Fibroblast of pulmonary artery (primary cell): Measurements from ENCODE around the gene CRYBG3.

Source experiments
- DNase-seq: peaks from one replicate; pipeline ENCODE4 v3.0.0-alpha.2; 2010; ENCODE audit warnings: low read depth
- H3K4me3 ChIP-seq: replicated peaks from 2 replicates; pipeline ENCODE4 v1.5.1; 2011; ENCODE audit warnings: low read depth, mild to moderate bottlenecking, control low read depth, low read length, moderate library complexity
- TF ChIP-seq, protein P1 (sequence below): IDR thresholded peaks from 2 replicates; pipeline ENCODE4 v1.5.1; 2011; ENCODE audit warnings: mild to moderate bottlenecking, control low read depth, low read length, inconsistent platforms; ENCODE audit errors: missing control alignments

Gene CRYBG3

DNA sequence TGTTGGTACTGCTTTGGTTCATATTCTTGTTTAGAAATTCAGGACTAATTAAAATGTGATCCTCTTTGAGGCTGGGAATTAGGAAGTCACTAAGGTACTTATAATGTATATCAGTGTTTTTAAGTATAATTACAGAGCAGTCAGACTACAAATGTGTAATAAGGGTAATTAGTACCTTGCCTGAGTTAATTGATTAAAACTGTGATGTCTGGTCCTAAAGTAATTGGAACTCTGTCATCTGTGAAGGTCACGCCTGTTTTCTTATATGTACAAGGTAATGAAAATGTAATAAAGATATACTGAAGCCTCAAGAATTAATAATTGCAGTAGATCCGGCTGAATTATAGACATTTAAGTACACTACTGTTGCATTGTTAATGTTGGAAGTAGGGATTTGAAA is 117.6 kb downstream of the CRYBG3 start:
- no peak for DNase-seq
- TF ChIP-seq, protein P1, sequence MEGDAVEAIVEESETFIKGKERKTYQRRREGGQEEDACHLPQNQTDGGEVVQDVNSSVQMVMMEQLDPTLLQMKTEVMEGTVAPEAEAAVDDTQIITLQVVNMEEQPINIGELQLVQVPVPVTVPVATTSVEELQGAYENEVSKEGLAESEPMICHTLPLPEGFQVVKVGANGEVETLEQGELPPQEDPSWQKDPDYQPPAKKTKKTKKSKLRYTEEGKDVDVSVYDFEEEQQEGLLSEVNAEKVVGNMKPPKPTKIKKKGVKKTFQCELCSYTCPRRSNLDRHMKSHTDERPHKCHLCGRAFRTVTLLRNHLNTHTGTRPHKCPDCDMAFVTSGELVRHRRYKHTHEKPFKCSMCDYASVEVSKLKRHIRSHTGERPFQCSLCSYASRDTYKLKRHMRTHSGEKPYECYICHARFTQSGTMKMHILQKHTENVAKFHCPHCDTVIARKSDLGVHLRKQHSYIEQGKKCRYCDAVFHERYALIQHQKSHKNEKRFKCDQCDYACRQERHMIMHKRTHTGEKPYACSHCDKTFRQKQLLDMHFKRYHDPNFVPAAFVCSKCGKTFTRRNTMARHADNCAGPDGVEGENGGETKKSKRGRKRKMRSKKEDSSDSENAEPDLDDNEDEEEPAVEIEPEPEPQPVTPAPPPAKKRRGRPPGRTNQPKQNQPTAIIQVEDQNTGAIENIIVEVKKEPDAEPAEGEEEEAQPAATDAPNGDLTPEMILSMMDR, result no peak
- H3K4me3 ChIP-seq, result no peak overlapping the region

DNA sequence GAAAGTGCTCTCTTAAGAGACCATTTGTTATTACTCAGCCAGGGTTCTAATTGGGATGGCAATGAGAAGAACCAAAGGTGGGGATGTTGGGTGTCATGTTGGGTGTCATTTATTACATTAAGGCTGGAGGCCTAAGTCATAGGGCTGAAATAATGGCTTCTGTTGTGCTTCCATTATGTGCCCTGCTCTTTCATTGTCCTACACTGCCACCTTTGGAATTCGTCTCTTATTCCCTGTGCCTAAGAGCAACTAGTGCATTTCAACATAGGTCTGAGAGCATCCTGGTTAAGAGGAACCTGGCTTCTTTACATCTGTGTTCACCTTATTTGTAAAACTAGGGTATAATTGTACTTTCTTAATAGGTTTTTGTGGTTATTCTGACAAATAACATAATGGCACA is 118.2 kb downstream of the CRYBG3 start:
- no peak overlapping the region for H3K4me3 ChIP-seq
- TF ChIP-seq, protein P1, result no peak
- DNase-seq, result peak; percentile 26

DNA sequence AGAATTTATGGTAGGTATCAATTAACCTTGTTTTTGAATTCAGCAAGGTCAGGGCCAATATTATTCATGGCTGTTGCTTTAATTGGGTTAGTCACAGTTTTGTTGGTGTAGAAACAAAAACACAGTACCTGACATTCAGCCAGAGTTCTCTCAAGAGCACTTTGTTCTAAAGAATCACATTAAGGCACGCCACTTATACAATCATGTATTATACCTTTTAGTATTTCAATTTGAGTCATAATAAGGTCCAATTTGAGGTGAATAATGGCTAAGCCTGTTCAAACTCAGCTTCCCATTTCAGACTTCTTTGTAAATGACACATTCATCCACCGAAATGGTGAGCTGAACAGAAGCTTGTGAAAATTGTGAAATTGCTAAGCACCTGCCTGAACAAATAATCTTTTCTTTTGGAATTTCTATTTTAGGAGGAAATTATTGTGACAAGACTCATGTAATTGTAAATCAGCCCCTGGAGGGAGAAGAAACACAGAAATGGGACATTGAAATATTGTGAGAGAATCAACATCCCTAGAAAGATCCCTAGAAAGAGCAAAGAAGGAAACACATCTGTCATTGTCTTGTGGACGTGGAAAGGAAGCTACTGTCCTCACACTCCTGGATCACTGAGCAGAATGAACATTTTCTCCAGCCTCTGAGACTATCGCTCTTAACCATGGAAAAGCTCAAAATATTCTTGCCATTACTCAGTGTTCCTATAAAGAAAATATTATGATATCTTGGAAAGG is 121.2 kb downstream of the CRYBG3 start:
- no peak for DNase-seq
- TF ChIP-seq, protein P1, result no peak
- H3K4me3 ChIP-seq, result no peak overlapping the region

DNA sequence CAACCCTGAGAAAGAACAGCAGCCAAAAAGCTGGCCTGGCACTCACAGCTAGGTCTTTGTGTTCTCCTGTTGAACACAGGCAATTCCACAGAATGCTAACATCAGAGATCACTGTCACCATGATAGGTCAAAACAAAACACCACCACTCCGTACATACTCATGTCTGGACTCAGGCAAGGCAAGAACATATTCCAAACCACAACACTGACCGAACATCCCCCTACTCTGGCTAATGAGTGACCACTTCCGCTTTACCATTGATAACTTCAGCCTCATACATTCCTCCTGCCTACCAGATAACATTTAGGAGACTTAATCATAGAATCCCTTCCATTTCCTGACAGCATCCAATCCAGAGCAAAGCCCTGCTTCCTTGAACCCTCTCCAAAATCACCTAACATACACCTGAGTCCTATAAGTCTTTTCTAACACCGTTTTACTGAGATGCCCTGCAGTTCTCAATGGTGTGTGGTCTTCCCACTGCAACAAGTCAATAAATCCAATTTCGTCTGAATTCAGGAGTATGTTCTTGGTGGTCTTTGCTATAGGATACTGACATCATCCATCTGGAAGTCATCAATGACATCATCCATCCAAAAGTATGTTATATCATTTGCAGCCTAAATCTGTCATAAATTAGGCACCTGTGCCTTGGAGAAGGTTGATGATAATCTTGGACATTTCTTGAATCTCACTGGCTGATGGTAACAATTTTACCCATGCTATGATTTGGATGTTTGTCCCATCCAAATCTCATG is 126.7 kb downstream of the CRYBG3 start:
- TF ChIP-seq, protein P1, result no peak
- no peak for DNase-seq
- no peak overlapping the region for H3K4me3 ChIP-seq

DNA sequence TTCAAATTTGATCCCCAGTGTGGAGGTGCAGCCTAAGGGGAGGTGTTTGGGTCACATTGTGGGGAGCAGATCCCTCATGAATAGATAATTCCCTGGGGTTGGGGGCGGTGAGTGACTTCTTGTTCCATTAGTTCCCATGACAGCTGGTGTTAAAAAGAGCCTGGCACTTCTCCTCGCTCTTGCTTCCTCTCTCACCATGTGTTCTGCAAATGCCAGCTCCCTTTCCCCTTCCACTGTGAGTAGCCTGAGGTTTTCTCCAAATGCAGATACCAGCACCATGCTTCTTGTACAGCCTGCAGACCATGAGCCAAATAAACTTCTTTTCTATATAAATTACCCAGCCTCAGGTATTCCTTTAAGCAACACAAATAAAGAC is 127.3 kb downstream of the CRYBG3 start:
- DNase-seq, result no peak
- H3K4me3 ChIP-seq, result no peak overlapping the region
- TF ChIP-seq, protein P1, result no peak

DNA sequence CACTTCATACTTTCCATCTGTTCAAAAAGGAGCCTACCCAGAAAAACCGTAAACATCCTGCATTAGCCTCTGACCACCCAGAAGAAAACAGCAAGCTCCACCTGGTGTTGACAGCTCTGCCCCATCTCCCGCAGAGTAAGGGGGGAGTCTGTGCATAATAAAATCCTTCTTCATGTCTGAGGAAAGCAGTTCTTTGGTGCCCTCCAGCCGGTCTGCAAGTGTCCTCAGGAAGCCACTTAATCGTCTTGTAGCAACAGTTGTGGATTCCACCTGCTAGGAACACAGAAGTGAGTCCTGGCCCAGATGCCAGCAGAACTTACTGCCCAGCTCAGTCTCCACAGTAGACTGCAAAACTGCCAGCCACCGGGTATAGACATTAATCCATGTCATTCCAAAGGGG is 127.9 kb downstream of the CRYBG3 start:
- TF ChIP-seq, protein P1, result no peak
- no peak for DNase-seq
- H3K4me3 ChIP-seq, result no peak overlapping the region

DNA sequence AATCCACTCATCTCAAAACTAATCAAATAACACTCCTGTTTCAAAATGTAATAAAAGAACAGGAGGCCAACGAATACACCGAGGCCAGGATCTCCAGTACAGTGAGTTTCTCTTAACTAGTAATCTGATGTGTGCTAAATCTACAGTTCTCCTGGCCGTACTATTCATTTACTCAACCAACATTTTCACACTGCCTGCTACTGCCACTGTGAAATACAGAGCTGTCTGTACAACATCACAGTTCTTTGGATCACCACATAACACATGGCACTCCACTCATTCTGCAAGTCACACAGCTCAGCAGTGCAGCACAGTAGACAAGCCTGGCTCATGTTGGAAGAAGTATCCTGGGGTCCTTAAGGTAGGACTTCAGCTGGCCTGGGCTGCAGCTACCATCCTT is 128.5 kb downstream of the CRYBG3 start:
- TF ChIP-seq, protein P1, result no peak
- no peak for DNase-seq
- H3K4me3 ChIP-seq, result no peak overlapping the region
